Trophoblast cell (in vitro differentiated cells and primary cell): ENCODE results near the gene ODAD2.
A peak's percentile ranks its signal among the peaks of the same experiment; 100 is the strongest.

Experiments
- DNase-seq, 2 donors: peaks; one replicate each; pipeline ENCODE4 v3.0.0-alpha.2; 2016
- H2AFZ ChIP-seq: 2 replicates; pipeline ENCODE4 v1.6.1; 2013; ENCODE audit warnings: low read length, moderate library complexity, mild to moderate bottlenecking; ENCODE audit not compliant: insufficient read depth, poor library complexity
- H2AK5ac ChIP-seq: 2 replicates; pipeline ENCODE4 v1.6.1; 2013; ENCODE audit warnings: mild to moderate bottlenecking, low read length
- H2BK120ac ChIP-seq: 2 replicates; pipeline ENCODE4 v1.6.1; 2013; ENCODE audit warnings: low read length, mild to moderate bottlenecking, moderate library complexity; ENCODE audit not compliant: insufficient read depth, poor library complexity
- H2BK12ac ChIP-seq: 2 replicates; pipeline ENCODE4 v1.6.1; 2013; ENCODE audit warnings: mild to moderate bottlenecking, low read length, moderate library complexity
- H2BK5ac ChIP-seq: 2 replicates; pipeline ENCODE4 v1.6.1; 2013; ENCODE audit warnings: low read length, low read depth, moderate library complexity, mild to moderate bottlenecking; ENCODE audit not compliant: poor library complexity
- H3K14ac ChIP-seq: 2 replicates; pipeline ENCODE4 v1.6.1; 2013; ENCODE audit warnings: mild to moderate bottlenecking, low read length
- H3K18ac ChIP-seq: 2 replicates; pipeline ENCODE4 v1.6.1; 2013; ENCODE audit warnings: mild to moderate bottlenecking, low read length
- H3K23ac ChIP-seq: 2 replicates; pipeline ENCODE4 v1.6.1; 2013; ENCODE audit warnings: low read length
- H3K27ac ChIP-seq: 2 replicates; pipeline ENCODE4 v1.5.1; 2013; ENCODE audit warnings: low read depth, mild to moderate bottlenecking, inconsistent platforms, low read length, moderate library complexity
- H3K27me3 ChIP-seq: 2 replicates; pipeline ENCODE4 v1.6.1; 2013; ENCODE audit warnings: inconsistent platforms, mild to moderate bottlenecking, low read length, moderate library complexity; ENCODE audit not compliant: insufficient read depth
- H3K36me3 ChIP-seq, 2 experiments: 1 replicate in 1 of 2; 2 replicates in 1 of 2; pipeline ENCODE4 v1.6.1; 2013; ENCODE audit warnings: low read length in 2 of 2, mild to moderate bottlenecking in 2 of 2, moderate library complexity in 1 of 2; ENCODE audit not compliant: insufficient read depth in 2 of 2, control insufficient read depth in 1 of 2
- H3K4ac ChIP-seq: 2 replicates; pipeline ENCODE4 v1.6.1; 2013; ENCODE audit warnings: low read depth, mild to moderate bottlenecking, low read length, moderate library complexity
- H3K4me1 ChIP-seq, 2 experiments: 1 replicate in 1 of 2; 2 replicates in 1 of 2; pipeline ENCODE4 v1.6.1; 2013; ENCODE audit warnings: low read length in 2 of 2, mild to moderate bottlenecking in 2 of 2, moderate library complexity in 1 of 2; ENCODE audit not compliant: insufficient read depth in 2 of 2, control insufficient read depth in 1 of 2
- H3K4me2 ChIP-seq: 2 replicates; pipeline ENCODE4 v1.6.1; 2013; ENCODE audit warnings: inconsistent platforms, mild to moderate bottlenecking, low read length, moderate library complexity
- H3K4me3 ChIP-seq: 2 replicates; pipeline ENCODE4 v1.5.1; 2013; ENCODE audit warnings: mild to moderate bottlenecking, low read depth, low read length, inconsistent platforms
- H3K79me1 ChIP-seq: one replicate; pipeline ENCODE4 v1.6.1; 2013; ENCODE audit warnings: low read length
- H3K79me2 ChIP-seq: 2 replicates; pipeline ENCODE4 v1.6.1; 2013; ENCODE audit warnings: low read length, mild to moderate bottlenecking; ENCODE audit not compliant: control insufficient read depth, insufficient read depth, poor library complexity
- H3K9ac ChIP-seq: 2 replicates; pipeline ENCODE4 v1.6.1; 2013; ENCODE audit warnings: mild to moderate bottlenecking, low read length
- H3K9me3 ChIP-seq: 2 replicates; pipeline ENCODE4 v1.6.1; 2013; ENCODE audit warnings: low read depth, mild to moderate bottlenecking, control low read depth, inconsistent platforms, low read length; ENCODE audit not compliant: insufficient read depth
- H4K12ac ChIP-seq: 2 replicates; pipeline ENCODE4 v1.6.1; 2013; ENCODE audit warnings: low read depth, mild to moderate bottlenecking, low read length, moderate library complexity
- H4K8ac ChIP-seq: 2 replicates; pipeline ENCODE4 v1.6.1; 2013; ENCODE audit warnings: low read depth, mild to moderate bottlenecking, low read length, moderate library complexity
- H4K91ac ChIP-seq: one replicate; pipeline ENCODE4 v1.6.1; 2013; ENCODE audit warnings: low read depth, mild to moderate bottlenecking, low read length, moderate library complexity
- WGBS: extraction: QIAGEN DNeasy Blood & Tissue Kit; methylation state at CpG from one replicate; pipeline ENCODE4 v1.1.7; 2013; ENCODE audit warnings: missing lambda C conversion rate; ENCODE audit not compliant: insufficient read length, insufficient coverage; ENCODE audit errors: extremely low coverage; 5-methylcytosine and 5-hydroxymethylcytosine counted together

ODAD2 gene

DNA sequence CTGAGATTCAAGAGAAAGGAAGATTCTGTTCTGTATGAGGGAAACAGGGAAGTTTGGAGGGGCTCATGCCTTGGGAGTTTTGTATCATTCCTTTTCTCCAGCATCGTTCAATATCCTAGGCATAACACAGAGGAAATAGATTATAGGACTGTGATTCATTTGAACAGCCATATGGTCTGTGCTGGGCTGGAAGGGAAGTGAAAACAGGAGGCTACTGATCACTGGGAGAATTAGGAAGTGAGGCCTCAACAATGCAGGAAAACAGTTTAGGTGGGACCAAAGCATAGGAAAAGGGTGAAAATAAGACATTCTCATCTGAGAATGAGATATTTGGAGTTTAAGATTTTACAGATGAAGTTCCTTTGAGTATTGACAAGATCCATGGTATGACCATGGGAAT, 182.6 kb downstream of the ODAD2 start:
- H4K12ac ChIP-seq: no peak overlapping the region
- H3K27ac ChIP-seq: no peak overlapping the region
- H2AFZ ChIP-seq: no peak overlapping the region
- H3K14ac ChIP-seq: no peak overlapping the region
- no peak overlapping the region for H4K91ac ChIP-seq
- peaks cover 0 to 4% of the 10 kb centered on the region in 2 experiments for H3K4me1 ChIP-seq
- no CpG with 5 or more reads among the region's 1 CpG for WGBS
- H3K79me1 ChIP-seq: peaks cover 2% of the 10 kb centered on the region
- H2BK12ac ChIP-seq: no peak overlapping the region
- DNase-seq: no peak
- no peak overlapping the region for H3K4me2 ChIP-seq
- H3K9ac ChIP-seq: no peak overlapping the region
- H3K27me3 ChIP-seq: no peaks in the 10 kb centered on the region
- no peaks in the 10 kb centered on the region for H3K9me3 ChIP-seq
- H2BK5ac ChIP-seq: no peak overlapping the region
- H2AK5ac ChIP-seq: no peak overlapping the region
- no peak overlapping the region for H3K4me3 ChIP-seq
- no peak overlapping the region for H2BK120ac ChIP-seq
- no peak overlapping the region for H3K18ac ChIP-seq
- H3K23ac ChIP-seq: no peak overlapping the region
- H3K4ac ChIP-seq: no peak overlapping the region
- no peaks in the 10 kb centered on the region for H3K79me2 ChIP-seq
- H4K8ac ChIP-seq: no peak overlapping the region
- no peaks in the 10 kb centered on the region for H3K36me3 ChIP-seq

DNA sequence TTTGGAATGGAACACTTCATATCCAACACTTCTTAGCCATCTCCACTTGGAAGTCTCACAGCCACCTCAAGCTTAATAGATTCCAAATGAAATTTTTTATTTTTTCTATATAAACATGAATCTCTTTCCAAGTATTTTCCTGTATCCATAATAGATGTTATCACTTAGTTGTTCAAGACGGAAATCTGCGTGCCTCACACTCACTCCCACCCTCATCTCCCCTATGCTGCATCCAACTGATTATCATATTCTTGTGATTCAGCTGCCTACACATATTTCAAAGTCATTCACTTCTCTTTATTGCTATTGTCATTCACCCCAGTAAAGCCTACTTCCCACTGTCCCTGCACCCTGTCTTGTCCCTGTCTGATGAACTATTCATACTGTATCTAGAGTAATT, 183.0 kb downstream of the ODAD2 start:
- H4K12ac ChIP-seq: no peak overlapping the region
- peaks cover 2% of the 10 kb centered on the region for H3K79me1 ChIP-seq
- H3K9ac ChIP-seq: no peak overlapping the region
- H3K36me3 ChIP-seq: no peaks in the 10 kb centered on the region
- no peak overlapping the region for H2AFZ ChIP-seq
- no CpG with 5 or more reads among the region's 2 CpGs for WGBS
- no peaks in the 10 kb centered on the region for H3K27me3 ChIP-seq
- H3K27ac ChIP-seq: no peak overlapping the region
- no peak overlapping the region for H3K4me2 ChIP-seq
- no peaks in the 10 kb centered on the region for H3K9me3 ChIP-seq
- no peak overlapping the region for H2BK120ac ChIP-seq
- H2AK5ac ChIP-seq: no peak overlapping the region
- no peak overlapping the region for H3K23ac ChIP-seq
- no peak overlapping the region for H4K8ac ChIP-seq
- no peaks in the 10 kb centered on the region for H3K79me2 ChIP-seq
- no peak overlapping the region for H3K4me3 ChIP-seq
- H2BK5ac ChIP-seq: no peak overlapping the region
- DNase-seq: peak; percentile 63 to 70
- no peak overlapping the region for H4K91ac ChIP-seq
- no peak overlapping the region for H3K4ac ChIP-seq
- no peak overlapping the region for H3K14ac ChIP-seq
- no peak overlapping the region for H3K18ac ChIP-seq
- peaks cover 0 to 4% of the 10 kb centered on the region in 2 experiments for H3K4me1 ChIP-seq
- no peak overlapping the region for H2BK12ac ChIP-seq

DNA sequence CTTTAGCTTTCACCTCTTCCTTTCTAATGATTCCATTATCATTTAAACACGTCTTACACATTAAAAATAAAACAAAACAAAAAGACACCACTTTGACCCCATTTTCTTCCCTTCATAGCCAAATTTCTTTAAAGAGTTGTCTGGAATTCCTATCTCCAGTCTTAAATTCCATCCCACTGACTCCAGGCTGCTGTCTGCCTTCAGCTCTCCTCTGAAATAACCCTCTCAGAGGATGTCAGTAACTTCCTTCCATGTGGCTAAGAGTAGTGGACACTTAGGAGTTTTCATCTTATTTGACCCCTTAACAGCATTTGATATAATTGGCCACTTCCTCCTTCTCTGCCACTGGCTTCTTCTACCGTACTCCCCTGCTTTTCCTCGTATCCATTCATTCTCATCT, 183.6 kb downstream of the ODAD2 start:
- H2BK5ac ChIP-seq: no peak overlapping the region
- no peak overlapping the region for H4K8ac ChIP-seq
- H3K79me2 ChIP-seq: no peaks in the 10 kb centered on the region
- H3K14ac ChIP-seq: no peak overlapping the region
- no peak overlapping the region for H3K4ac ChIP-seq
- no peak overlapping the region for H2BK12ac ChIP-seq
- no peaks in the 10 kb centered on the region for H3K9me3 ChIP-seq
- peaks cover 2% of the 10 kb centered on the region for H3K79me1 ChIP-seq
- no peak overlapping the region for H3K4me2 ChIP-seq
- no peaks in the 10 kb centered on the region for H3K27me3 ChIP-seq
- no peak overlapping the region for H4K91ac ChIP-seq
- H2BK120ac ChIP-seq: no peak overlapping the region
- H3K27ac ChIP-seq: no peak overlapping the region
- H3K4me1 ChIP-seq: peaks cover 0 to 4% of the 10 kb centered on the region in 2 experiments
- no peak overlapping the region for H2AFZ ChIP-seq
- H3K18ac ChIP-seq: no peak overlapping the region
- peak; percentile 21 to 68 for DNase-seq
- no peak overlapping the region for H4K12ac ChIP-seq
- no peak overlapping the region for H3K23ac ChIP-seq
- no peak overlapping the region for H3K9ac ChIP-seq
- no peak overlapping the region for H2AK5ac ChIP-seq
- WGBS: 100% methylated on average over 1 of the region's 3 CpGs
- H3K4me3 ChIP-seq: no peak overlapping the region
- H3K36me3 ChIP-seq: no peaks in the 10 kb centered on the region

DNA sequence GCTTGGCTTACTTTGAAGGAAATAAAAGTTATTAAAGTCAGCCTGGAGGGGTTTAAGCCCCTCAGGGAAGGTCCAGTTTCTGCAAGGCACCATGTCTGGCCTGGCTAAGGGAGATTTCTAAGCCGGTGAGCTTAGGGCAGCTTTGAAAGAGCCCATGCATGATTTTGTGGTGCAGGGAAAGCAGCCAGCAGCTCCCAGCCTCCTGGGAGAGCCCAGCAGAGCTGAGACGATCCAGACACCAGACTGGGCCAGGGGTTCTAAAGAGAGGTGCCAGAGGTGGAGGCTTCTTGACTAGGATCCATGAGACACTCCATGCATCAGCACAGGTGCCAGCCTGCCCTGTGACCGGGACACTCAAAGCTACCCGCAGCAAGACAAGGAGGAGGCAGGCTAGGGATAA, 193.7 kb downstream of the ODAD2 start:
- Histone ChIP-seq H4K8ac (no peak overlapping the region), H3K79me2 (no peaks in the 10 kb centered on the region), H3K9me3 (no peaks in the 10 kb centered on the region), H2AK5ac (no peak overlapping the region), H2BK12ac (no peak overlapping the region), H3K4me2 (no peak overlapping the region), H3K36me3 (no peaks in the 10 kb centered on the region), H3K4ac (no peak overlapping the region), H4K12ac (no peak overlapping the region), H2AFZ (no peak overlapping the region), H3K27me3 (no peaks in the 10 kb centered on the region), H3K18ac (no peak overlapping the region), H4K91ac (no peak overlapping the region), H2BK120ac (no peak overlapping the region), H3K27ac (no peak overlapping the region), H3K23ac (no peak overlapping the region), H2BK5ac (no peak overlapping the region), H3K14ac (no peak overlapping the region), H3K9ac (no peak overlapping the region), H3K4me1 (peaks cover 0 to 5% of the 10 kb centered on the region in 2 experiments), H3K4me3 (no peak overlapping the region), H3K79me1 (no peaks in the 10 kb centered on the region)
- WGBS: no CpG with 5 or more reads among the region's 4 CpGs
- DNase-seq: no peak
